Measurements from ENCODE around the gene RPS23. TPM values are rescaled to one million over a fixed set of nuclear protein-coding genes. Genes with fewer than 3 reads are reported as not detected.
A peak's percentile ranks its signal among the peaks of the same experiment; 100 is the strongest.

Gene RPS23
- total RNA-seq, 4 donors from 2014 or later: 1,596 to 2,915 (median 2,211) TPM

DNA sequence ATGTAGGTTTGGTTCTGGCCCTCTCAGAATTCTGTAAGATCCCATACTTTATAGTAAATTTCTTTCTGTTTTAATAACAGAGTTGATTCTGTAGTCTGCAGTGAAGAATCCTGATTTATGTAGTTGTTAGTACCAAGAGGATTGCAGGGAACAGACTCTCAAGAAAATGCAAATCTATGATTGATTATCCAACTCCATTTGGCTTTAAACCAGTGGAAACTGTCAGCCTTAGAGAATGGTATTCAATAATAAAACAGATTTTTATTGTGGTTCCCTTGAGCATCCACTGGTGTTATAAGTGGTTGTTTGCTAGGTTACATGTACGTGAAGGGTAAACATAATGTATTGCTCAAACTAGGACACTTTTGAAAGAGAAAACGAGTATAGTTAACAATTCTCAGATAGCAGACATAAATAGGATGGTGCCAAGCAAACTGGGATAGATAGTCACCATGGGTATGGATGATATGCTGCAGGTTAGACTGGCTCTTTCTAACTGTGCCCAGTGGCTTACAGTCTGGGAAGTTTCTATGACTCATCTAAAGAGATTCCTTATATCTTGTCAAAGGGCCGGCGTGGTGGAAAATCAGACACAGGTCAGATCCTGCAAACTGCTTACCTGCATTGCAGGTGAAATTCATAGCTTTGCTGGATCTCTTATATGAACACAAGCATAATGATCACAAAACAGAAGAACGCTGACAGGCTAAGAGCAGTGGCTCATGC is 41.7 kb upstream of the RPS23 start:
- no peak for DNase-seq
- no peaks in the 10 kb centered on the region for H3K4me1 ChIP-seq
- H3K27ac ChIP-seq: no peak overlapping the region
- H3K9me3 ChIP-seq: no peaks in the 10 kb centered on the region
- intact Hi-C loops (cut with DNase I): no loop called here
- no peaks in the 10 kb centered on the region for H3K27me3 ChIP-seq
- WGBS, 2 donors: 87 to 91% methylated on average over 5 of the region's 5 CpGs
- no peak for TF ChIP-seq POLR2A (IDR thresholded peaks at IDR 0.05)
- TF ChIP-seq, protein P1, sequence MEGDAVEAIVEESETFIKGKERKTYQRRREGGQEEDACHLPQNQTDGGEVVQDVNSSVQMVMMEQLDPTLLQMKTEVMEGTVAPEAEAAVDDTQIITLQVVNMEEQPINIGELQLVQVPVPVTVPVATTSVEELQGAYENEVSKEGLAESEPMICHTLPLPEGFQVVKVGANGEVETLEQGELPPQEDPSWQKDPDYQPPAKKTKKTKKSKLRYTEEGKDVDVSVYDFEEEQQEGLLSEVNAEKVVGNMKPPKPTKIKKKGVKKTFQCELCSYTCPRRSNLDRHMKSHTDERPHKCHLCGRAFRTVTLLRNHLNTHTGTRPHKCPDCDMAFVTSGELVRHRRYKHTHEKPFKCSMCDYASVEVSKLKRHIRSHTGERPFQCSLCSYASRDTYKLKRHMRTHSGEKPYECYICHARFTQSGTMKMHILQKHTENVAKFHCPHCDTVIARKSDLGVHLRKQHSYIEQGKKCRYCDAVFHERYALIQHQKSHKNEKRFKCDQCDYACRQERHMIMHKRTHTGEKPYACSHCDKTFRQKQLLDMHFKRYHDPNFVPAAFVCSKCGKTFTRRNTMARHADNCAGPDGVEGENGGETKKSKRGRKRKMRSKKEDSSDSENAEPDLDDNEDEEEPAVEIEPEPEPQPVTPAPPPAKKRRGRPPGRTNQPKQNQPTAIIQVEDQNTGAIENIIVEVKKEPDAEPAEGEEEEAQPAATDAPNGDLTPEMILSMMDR (IDR thresholded peaks at IDR 0.05): no peak
- no peak overlapping the region for H3K4me3 ChIP-seq (replicated peaks in 1 of 3)
- no peaks in the 10 kb centered on the region for H3K36me3 ChIP-seq

DNA sequence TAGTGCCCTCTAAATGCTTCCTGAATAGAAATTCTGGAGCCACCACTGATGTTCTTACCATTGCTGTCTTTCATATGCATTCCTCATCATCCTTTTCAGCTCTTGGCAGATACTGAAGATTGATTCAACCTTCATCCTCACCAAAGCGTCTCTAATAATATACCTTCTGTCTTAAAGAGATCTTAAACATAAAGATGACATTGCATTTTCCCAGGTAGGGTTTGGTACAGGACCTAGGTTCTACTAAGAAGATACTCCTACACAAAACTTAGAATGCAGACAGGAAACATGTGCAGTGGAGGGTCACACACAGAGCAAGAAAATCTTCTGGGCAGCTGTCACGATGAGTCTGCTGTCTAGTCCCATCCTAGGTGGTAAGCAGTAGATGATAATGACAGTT is 41.0 kb upstream of the RPS23 start:
- no peak overlapping the region for H3K4me3 ChIP-seq (replicated peaks in 1 of 3)
- WGBS, 2 donors: 82 to 88% methylated on average over 2 of the region's 2 CpGs
- H3K27ac ChIP-seq: no peak overlapping the region
- DNase-seq: no peak
- TF ChIP-seq, protein P1 (IDR thresholded peaks at IDR 0.05): no peak
- no peak for TF ChIP-seq POLR2A (IDR thresholded peaks at IDR 0.05)
- H3K27me3 ChIP-seq: no peaks in the 10 kb centered on the region
- no peaks in the 10 kb centered on the region for H3K4me1 ChIP-seq
- intact Hi-C loops (cut with DNase I): no loop called here
- no peaks in the 10 kb centered on the region for H3K9me3 ChIP-seq
- H3K36me3 ChIP-seq: no peaks in the 10 kb centered on the region

DNA sequence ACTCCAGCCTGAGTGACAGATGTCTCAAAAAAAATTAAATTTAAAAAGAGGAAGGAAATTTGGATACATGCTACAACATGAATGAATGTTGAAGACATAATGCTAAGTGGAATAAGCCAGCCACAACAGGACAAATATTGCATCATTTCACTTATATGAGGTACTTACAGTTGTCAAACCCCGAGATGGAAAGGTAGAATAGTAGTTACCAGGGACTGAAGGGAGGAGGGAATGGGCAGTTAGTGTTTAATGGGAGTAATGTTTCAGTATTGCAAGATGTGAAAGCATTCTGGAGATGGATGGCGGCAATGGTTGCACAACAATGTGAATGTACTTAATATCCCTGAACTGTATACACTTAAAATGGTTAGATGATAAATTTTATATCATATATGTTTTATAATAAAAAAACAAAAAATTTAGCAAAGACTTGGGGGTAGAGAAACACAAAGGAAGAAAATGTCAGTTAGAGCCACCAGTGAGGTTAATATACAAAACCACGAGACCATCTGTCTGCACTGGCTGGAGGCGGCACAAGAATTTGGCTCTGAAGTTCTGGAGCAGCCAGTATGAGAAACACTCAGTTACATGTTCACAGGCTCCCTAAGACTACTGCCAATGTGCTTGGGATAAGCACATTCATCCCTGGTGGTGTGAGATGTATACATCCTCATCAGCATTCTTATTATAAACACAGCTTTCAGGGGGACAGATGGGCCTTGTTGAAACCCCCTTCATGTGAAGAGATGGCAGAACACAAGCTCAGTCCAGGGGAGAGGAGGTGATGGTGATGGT is 37.0 kb upstream of the RPS23 start:
- intact Hi-C loops (cut with DNase I): no loop called here
- WGBS, 2 donors: 83 to 87% methylated on average over 4 of the region's 4 CpGs
- Histone ChIP-seq H3K27me3 (no peaks in the 10 kb centered on the region), H3K36me3 (no peaks in the 10 kb centered on the region), H3K4me1 (no peaks in the 10 kb centered on the region), H3K4me3 (replicated peaks in 1 of 3) (no peak overlapping the region), H3K27ac (no peak overlapping the region), H3K9me3 (no peaks in the 10 kb centered on the region)
- TF ChIP-seq POLR2A (IDR thresholded peaks at IDR 0.05): no peak
- TF ChIP-seq, protein P1 (IDR thresholded peaks at IDR 0.05): no peak
- DNase-seq: no peak

DNA sequence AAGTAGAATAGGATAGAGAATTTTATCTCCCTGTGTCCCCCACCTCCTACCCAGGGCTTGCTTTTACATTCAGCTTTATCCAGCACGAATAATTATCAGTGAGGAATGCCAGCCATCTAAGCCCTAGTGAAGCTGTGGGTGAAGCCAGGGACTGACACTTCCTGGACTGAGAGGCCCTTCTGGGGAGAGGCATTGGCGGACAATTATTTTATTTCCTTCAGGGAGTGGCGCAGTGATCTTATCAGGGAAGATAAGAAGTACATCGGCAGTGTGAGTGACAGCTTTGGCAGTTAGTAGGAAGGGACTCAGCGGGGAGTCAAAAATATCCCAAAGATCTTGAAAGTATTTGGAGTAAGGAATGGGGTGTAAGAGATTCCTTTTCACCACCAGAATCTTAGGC is 34.9 kb upstream of the RPS23 start:
- Histone ChIP-seq H3K27me3 (no peaks in the 10 kb centered on the region), H3K36me3 (no peaks in the 10 kb centered on the region), H3K4me3 (replicated peaks in 1 of 3) (no peak overlapping the region), H3K27ac (no peak overlapping the region), H3K9me3 (no peaks in the 10 kb centered on the region), H3K4me1 (no peaks in the 10 kb centered on the region)
- intact Hi-C loops (cut with DNase I): no loop called here
- TF ChIP-seq POLR2A (IDR thresholded peaks at IDR 0.05): no peak
- TF ChIP-seq, protein P1 (IDR thresholded peaks at IDR 0.05): no peak
- WGBS, 2 donors: 76 to 77% methylated on average over 5 of the region's 5 CpGs
- DNase-seq: no peak

DNA sequence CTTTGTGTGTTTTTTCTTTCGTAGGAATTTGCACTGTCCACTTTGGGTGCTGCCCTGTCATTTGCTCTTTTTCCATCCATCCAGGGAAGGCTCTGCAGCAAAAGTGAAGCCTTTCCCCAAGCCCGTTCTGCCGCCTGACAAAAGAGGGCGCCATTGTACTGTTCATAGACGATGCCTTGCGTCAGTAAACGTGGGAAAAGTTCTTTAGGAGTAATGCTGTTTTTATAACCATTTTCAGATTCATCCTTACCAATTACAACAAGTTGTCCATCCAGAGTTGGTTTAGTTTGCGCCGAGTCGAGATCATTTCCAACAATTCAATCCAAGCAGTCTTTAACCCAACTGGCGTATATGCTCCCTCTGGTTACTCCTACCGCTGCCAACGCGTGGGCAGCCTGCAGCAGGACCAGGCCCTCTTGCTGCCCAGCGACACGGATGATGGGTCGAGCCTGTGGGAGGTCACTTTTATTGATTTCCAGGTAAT is 34.3 kb upstream of the RPS23 start:
- 46 to 47% methylated on average over 17 of the region's 17 CpGs for WGBS, 2 donors
- Histone ChIP-seq H3K4me3 (replicated peaks in 1 of 3) (no peak overlapping the region), H3K27ac (no peak overlapping the region), H3K36me3 (no peaks in the 10 kb centered on the region), H3K4me1 (peaks cover 0 to 3% of the 10 kb centered on the region in 2 donors), H3K27me3 (no peaks in the 10 kb centered on the region), H3K9me3 (no peaks in the 10 kb centered on the region)
- TF ChIP-seq, protein P1 (IDR thresholded peaks at IDR 0.05): peak in 4 of 6 experiments; percentile 18 to 67 (median 42)
- TF ChIP-seq POLR2A (IDR thresholded peaks at IDR 0.05): no peak
- DNase-seq: peak; percentile 27 to 39
- intact Hi-C loops (cut with DNase I): no loop called here

Measured in thyroid gland (tissue), 4 donors.